ENCODE measurements around the gene CHCHD6. TPM values are rescaled to one million over a fixed set of nuclear protein-coding genes. Genes with fewer than 3 reads are reported as not detected.

Gene CHCHD6
- total RNA-seq, 1 donor = 10.9 TPM

DNA sequence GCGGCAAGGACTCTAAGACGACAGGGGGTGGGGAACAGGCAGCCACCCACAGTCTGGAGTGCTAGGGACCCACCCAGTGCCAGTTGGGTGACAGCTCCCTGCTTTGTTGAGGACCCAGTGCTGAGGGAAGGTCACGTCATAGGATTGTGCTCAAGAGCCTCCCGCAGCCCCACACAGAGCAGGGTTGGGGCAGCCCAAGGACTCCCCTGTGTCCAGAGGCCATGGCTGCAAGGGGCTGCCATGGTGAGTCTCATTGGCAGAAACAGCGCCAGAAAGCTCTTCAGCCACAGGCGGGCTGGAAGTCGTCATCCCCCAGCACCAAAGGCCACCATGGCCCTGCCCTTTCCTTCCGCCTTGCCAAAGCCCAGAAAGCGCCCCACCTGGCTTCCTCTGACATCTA is 241.9 kb downstream of the CHCHD6 start:
- Histone ChIP-seq H3K27ac (ENCODE audit: low read depth, low read length) (no peak overlapping the region), H3K9me3 (ENCODE audit: low read depth, low read length) (no peaks in the 10 kb centered on the region)

DNA sequence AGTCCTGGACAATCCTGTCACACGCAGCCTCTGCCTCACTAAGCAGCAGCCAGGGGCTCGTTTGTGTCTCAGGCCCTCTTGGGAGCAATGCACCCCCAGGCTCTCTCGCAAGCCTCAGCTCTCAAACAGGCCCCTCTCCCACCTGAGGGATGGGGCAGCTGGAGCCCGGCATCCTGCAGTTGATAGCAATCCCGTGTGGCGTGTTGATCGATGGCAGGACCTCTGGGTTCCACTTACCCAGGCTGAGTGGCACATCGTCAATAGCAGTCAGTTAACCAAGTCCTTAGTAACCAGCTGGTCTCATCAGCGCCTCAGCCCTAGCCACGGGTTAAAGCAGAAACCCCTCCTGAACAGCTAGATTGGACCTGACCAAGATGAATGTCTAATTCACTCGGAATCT is 242.4 kb downstream of the CHCHD6 start:
- no peaks in the 10 kb centered on the region for H3K36me3 ChIP-seq (ENCODE audit: insufficient read depth, low read length)
- H3K27ac ChIP-seq (ENCODE audit: low read depth, low read length) = no peak overlapping the region
- H3K9me3 ChIP-seq (ENCODE audit: low read depth, low read length) = no peaks in the 10 kb centered on the region
- H2AFZ ChIP-seq (ENCODE audit: low read length) = no peak overlapping the region
- H3K79me2 ChIP-seq (ENCODE audit: insufficient read depth, low read length) = no peaks in the 10 kb centered on the region
- DNase-seq (ENCODE audit: insufficient read length, low spot score, missing footprints) = peak; percentile 56
- no peaks in the 10 kb centered on the region for H3K4me1 ChIP-seq (ENCODE audit: insufficient read depth, low read length)
- TF ChIP-seq, protein P1, sequence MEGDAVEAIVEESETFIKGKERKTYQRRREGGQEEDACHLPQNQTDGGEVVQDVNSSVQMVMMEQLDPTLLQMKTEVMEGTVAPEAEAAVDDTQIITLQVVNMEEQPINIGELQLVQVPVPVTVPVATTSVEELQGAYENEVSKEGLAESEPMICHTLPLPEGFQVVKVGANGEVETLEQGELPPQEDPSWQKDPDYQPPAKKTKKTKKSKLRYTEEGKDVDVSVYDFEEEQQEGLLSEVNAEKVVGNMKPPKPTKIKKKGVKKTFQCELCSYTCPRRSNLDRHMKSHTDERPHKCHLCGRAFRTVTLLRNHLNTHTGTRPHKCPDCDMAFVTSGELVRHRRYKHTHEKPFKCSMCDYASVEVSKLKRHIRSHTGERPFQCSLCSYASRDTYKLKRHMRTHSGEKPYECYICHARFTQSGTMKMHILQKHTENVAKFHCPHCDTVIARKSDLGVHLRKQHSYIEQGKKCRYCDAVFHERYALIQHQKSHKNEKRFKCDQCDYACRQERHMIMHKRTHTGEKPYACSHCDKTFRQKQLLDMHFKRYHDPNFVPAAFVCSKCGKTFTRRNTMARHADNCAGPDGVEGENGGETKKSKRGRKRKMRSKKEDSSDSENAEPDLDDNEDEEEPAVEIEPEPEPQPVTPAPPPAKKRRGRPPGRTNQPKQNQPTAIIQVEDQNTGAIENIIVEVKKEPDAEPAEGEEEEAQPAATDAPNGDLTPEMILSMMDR (IDR thresholded peaks at IDR 0.05; ENCODE audit: extremely low read depth, low read depth, low read length) = no peak
- H3K4me3 ChIP-seq (ENCODE audit: insufficient read depth, low read length) = no peak overlapping the region
- H3K4me2 ChIP-seq (ENCODE audit: insufficient read depth, low read length) = no peak overlapping the region
- no peaks in the 10 kb centered on the region for H3K27me3 ChIP-seq (ENCODE audit: insufficient read depth, low read length)
- no peaks in the 10 kb centered on the region for H4K20me1 ChIP-seq (ENCODE audit: insufficient read depth, low read length)

More for the DNA sequence above, 241.9 kb downstream of the CHCHD6 start:
- Histone ChIP-seq H3K4me2 (ENCODE audit: insufficient read depth, low read length) (no peak overlapping the region), H3K36me3 (ENCODE audit: insufficient read depth, low read length) (no peaks in the 10 kb centered on the region), H3K27me3 (ENCODE audit: insufficient read depth, low read length) (no peaks in the 10 kb centered on the region), H4K20me1 (ENCODE audit: insufficient read depth, low read length) (no peaks in the 10 kb centered on the region), H3K4me3 (ENCODE audit: insufficient read depth, low read length) (no peak overlapping the region), H3K4me1 (ENCODE audit: insufficient read depth, low read length) (no peaks in the 10 kb centered on the region), H3K79me2 (ENCODE audit: insufficient read depth, low read length) (no peaks in the 10 kb centered on the region), H2AFZ (ENCODE audit: low read length) (no peak overlapping the region)
- TF ChIP-seq, protein P1 (IDR thresholded peaks at IDR 0.05; ENCODE audit: extremely low read depth, low read depth, low read length) = no peak
- no peak for DNase-seq (ENCODE audit: insufficient read length, low spot score, missing footprints)

DNA sequence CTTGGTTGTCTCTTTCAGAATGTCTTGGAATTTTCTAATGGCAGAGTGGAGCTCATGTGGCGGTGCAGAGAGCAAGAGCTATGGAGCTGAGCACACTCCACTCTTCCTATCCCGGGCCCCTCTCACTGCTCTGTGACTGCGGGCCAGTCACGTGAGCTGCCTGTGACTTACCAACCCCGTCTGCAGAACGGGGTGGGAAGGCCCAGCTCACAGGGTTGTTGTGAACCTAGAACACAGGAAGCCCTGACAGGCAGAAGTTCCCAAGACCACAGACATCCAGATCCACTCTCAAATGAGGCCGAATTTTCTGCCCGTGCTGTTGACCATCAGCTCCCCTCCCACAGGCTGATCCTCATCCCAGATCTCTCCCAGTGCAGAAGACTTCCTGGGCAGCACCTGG is 243.4 kb downstream of the CHCHD6 start:
- no peaks in the 10 kb centered on the region for H3K36me3 ChIP-seq (ENCODE audit: insufficient read depth, low read length)
- no peak overlapping the region for H2AFZ ChIP-seq (ENCODE audit: low read length)
- H4K20me1 ChIP-seq (ENCODE audit: insufficient read depth, low read length) = no peaks in the 10 kb centered on the region
- peak; percentile 52 for DNase-seq (ENCODE audit: insufficient read length, low spot score, missing footprints)
- no peaks in the 10 kb centered on the region for H3K27me3 ChIP-seq (ENCODE audit: insufficient read depth, low read length)
- no peak overlapping the region for H3K4me2 ChIP-seq (ENCODE audit: insufficient read depth, low read length)
- no peaks in the 10 kb centered on the region for H3K4me1 ChIP-seq (ENCODE audit: insufficient read depth, low read length)
- no peak overlapping the region for H3K4me3 ChIP-seq (ENCODE audit: insufficient read depth, low read length)
- H3K27ac ChIP-seq (ENCODE audit: low read depth, low read length) = no peak overlapping the region
- no peaks in the 10 kb centered on the region for H3K79me2 ChIP-seq (ENCODE audit: insufficient read depth, low read length)
- H3K9me3 ChIP-seq (ENCODE audit: low read depth, low read length) = no peaks in the 10 kb centered on the region
- TF ChIP-seq, protein P1 (IDR thresholded peaks at IDR 0.05; ENCODE audit: extremely low read depth, low read depth, low read length) = no peak

DNA sequence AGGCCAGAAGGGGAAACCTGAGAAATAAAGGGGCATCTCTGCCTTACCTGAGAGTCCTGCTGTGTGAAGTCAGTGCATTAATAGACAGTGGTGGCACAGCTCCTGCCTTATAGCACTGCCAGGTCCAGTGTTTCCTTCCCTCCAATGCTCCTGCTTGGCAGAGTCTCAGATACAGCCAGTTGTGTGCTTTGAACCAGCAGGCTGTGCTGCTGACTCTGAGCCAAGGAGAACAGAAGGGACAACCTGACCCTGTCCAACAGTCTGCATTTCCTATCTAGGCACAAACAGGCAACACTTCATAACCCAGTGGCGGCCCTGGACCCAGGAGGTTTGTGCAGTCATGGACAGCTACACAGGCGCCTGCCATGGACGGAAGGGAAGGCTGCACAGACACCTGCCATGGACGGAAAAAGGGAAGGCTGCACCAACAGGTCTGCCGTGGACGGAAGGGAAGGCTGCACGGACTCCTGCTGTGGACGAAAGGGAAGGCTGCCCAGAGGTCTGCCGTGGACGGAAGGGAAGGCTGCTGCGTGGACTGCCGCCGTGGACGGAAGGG is 245.0 kb downstream of the CHCHD6 start:
- Histone ChIP-seq H3K4me1 (ENCODE audit: insufficient read depth, low read length) (no peaks in the 10 kb centered on the region), H3K4me3 (ENCODE audit: insufficient read depth, low read length) (no peak overlapping the region), H2AFZ (ENCODE audit: low read length) (no peak overlapping the region), H3K9me3 (ENCODE audit: low read depth, low read length) (no peaks in the 10 kb centered on the region), H4K20me1 (ENCODE audit: insufficient read depth, low read length) (no peaks in the 10 kb centered on the region), H3K4me2 (ENCODE audit: insufficient read depth, low read length) (no peak overlapping the region), H3K27ac (ENCODE audit: low read depth, low read length) (no peak overlapping the region), H3K79me2 (ENCODE audit: insufficient read depth, low read length) (no peaks in the 10 kb centered on the region), H3K36me3 (ENCODE audit: insufficient read depth, low read length) (no peaks in the 10 kb centered on the region), H3K27me3 (ENCODE audit: insufficient read depth, low read length) (no peaks in the 10 kb centered on the region)
- DNase-seq (ENCODE audit: insufficient read length, low spot score, missing footprints) = no peak
- TF ChIP-seq, protein P1 (IDR thresholded peaks at IDR 0.05; ENCODE audit: extremely low read depth, low read depth, low read length) = no peak
